ENCODE measurements around the gene ARMC10.
"Not testable (repeated sequence)": the region's sequence is repeated elsewhere in the genome, so short reads cannot be mapped to it uniquely, and the experiment has no call there.

Gene ARMC10

GRCh38 chr7:103074519-103075336, at the start of gene ARMC10, which contains the start of gene FBXL13:
TSS of gene ARMC10 (plus strand) at chr7:103075140. CDS start at chr7:103075273, 133 bp downstream.
TSS of gene FBXL13 (minus strand) at chr7:103074796.
- DNase-seq (ENCODE audit: low read depth), result peak; percentile 84

GRCh38 chr7:103025341-103025740, 49.6 kb upstream of the ARMC10 start:
- DNase-seq (ENCODE audit: low read depth), result no peak

- no peak for DNase-seq (ENCODE audit: low read depth)
Measured at GRCh38 chr7:103031024-103031423, 43.9 kb upstream of the ARMC10 start.

GRCh38 chr7:103031781-103032180, 43.2 kb upstream of the ARMC10 start:
- no peak for DNase-seq (ENCODE audit: low read depth)

GRCh38 chr7:103034318-103034717, 40.6 kb upstream of the ARMC10 start:
- not testable (repeated sequence) for DNase-seq (ENCODE audit: low read depth)

- no peak for DNase-seq (ENCODE audit: low read depth)
Measured at GRCh38 chr7:103037476-103037822, 37.5 kb upstream of the ARMC10 start.

- DNase-seq (ENCODE audit: low read depth), result not testable (repeated sequence)
Measured at GRCh38 chr7:103037823-103038739, 36.9 kb upstream of the ARMC10 start.

GRCh38 chr7:103041815-103042214, 33.1 kb upstream of the ARMC10 start:
- DNase-seq (ENCODE audit: low read depth), result not testable (repeated sequence)

GRCh38 chr7:103048833-103049232, 26.1 kb upstream of the ARMC10 start:
- no peak for DNase-seq (ENCODE audit: low read depth)

GRCh38 chr7:103051519-103051918, 23.4 kb upstream of the ARMC10 start:
- no peak for DNase-seq (ENCODE audit: low read depth)

- DNase-seq (ENCODE audit: low read depth), result not testable (repeated sequence)
Measured at GRCh38 chr7:103056006-103056405, 18.9 kb upstream of the ARMC10 start.

GRCh38 chr7:103058122-103058521, 16.8 kb upstream of the ARMC10 start:
- no peak for DNase-seq (ENCODE audit: low read depth)

- DNase-seq (ENCODE audit: low read depth), result no peak
Measured at GRCh38 chr7:103059471-103059870, 15.5 kb upstream of the ARMC10 start.

- no peak for DNase-seq (ENCODE audit: low read depth)
Measured at GRCh38 chr7:103063895-103064294, 11.0 kb upstream of the ARMC10 start.

GRCh38 chr7:103065667-103066066, 9.3 kb upstream of the ARMC10 start:
- DNase-seq (ENCODE audit: low read depth), result peak; percentile 9

- no peak for DNase-seq (ENCODE audit: low read depth)
Measured at GRCh38 chr7:103068414-103069403, 6.2 kb upstream of the ARMC10 start.

- no peak for DNase-seq (ENCODE audit: low read depth)
Measured at GRCh38 chr7:103071000-103071399, 3.9 kb upstream of the ARMC10 start.

GRCh38 chr7:103073989-103074518, 886 bp upstream of the ARMC10 start:
- no peak for DNase-seq (ENCODE audit: low read depth)

GRCh38 chr7:103075337-103075918, 488 bp downstream of the ARMC10 start:
- peak; percentile 74 for DNase-seq (ENCODE audit: low read depth)

- no peak for DNase-seq (ENCODE audit: low read depth)
Measured at GRCh38 chr7:103076764-103077163, 1.8 kb downstream of the ARMC10 start.

- no peak for DNase-seq (ENCODE audit: low read depth)
Measured at GRCh38 chr7:103077318-103077717, 2.4 kb downstream of the ARMC10 start.

Measured in activated gamma-delta T cell treated with anti-CD3 and anti-CD28 coated beads, Interleukin-2, amount 50 U/mL, for 16 hours (primary cell).